C1 segment of cervical spinal cord (tissue), 14 donors: ENCODE data around the gene PHETA1.
"Not testable (repeated sequence)": the region's sequence is repeated elsewhere in the genome, so short reads cannot be mapped to it uniquely, and the experiment has no call there.

Experiments
- DNase-seq, 14 donors: peaks; one replicate each; lab custom pipeline; 2025; lab: John Stamatoyannopoulos, UW

The PHETA1 gene

DNA sequence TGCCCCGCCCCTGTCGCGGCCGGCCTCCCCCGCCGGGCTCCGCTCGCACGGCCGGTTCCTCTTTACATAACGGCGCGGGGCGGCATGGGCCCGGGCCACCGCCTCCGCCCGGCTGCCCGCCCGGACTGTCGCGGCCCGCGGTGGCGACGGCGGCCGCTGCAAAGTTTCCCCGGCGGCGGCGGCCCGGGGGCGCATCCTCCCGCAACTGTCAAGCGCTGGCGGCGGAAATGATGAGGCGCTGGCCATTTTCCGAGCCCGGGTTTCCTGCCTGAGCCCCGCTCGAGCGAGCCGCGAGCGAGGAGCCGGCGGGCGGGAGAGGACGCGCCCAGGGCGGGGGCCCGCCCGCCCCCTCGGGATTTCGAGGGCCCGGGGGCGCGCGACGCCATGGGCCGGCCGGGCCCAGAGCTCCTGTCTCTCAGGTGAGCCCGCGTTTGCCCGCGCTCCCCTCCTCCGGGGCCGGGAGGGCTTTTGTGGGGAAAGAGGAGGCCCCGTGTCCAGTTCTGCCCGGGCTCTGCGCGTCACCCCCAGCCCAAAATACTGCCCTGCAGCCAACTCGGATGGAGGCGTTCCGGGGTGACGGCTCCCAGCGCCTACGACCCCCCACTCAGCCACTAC lies 37.1 kb upstream of the PHETA1 start, which contains the start of gene SH2B3:
TSS of gene SH2B3 (plus strand) at position 65 of the 615 bp plus-strand sequence. CDS start 12,223 bp downstream, outside the sequence.
- peak in 1 of 14 donors; percentile 28 for DNase-seq

- DNase-seq = peak; percentile 47 to 97 (median 86)
Observed at GRCh38 chr12:111405149-111405858, 36.4 kb upstream of the PHETA1 start.

- peak in 1 of 14 donors; percentile 38 for DNase-seq
Observed at GRCh38 chr12:111404362-111405148, 35.7 kb upstream of the PHETA1 start.

DNA sequence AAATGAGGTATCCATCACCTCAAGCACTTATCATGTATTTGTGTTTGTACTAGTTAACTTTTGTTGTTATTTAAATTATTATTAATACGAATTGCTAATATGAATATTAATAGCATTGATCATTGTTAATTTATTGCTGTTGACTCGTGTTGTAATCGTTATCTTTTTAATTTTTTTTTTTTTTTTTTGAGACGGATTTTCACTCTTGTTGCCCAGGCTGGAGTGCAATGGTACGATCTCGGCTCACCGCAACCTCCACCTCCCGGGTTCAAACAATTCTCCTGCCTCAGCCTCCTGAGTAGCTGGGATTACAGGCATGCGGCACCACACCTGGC lies 33.6 kb upstream of the PHETA1 start:
- not testable (repeated sequence) for DNase-seq

- no peak for DNase-seq
Observed at GRCh38 chr12:111401167-111401605, 32.3 kb upstream of the PHETA1 start.

DNA sequence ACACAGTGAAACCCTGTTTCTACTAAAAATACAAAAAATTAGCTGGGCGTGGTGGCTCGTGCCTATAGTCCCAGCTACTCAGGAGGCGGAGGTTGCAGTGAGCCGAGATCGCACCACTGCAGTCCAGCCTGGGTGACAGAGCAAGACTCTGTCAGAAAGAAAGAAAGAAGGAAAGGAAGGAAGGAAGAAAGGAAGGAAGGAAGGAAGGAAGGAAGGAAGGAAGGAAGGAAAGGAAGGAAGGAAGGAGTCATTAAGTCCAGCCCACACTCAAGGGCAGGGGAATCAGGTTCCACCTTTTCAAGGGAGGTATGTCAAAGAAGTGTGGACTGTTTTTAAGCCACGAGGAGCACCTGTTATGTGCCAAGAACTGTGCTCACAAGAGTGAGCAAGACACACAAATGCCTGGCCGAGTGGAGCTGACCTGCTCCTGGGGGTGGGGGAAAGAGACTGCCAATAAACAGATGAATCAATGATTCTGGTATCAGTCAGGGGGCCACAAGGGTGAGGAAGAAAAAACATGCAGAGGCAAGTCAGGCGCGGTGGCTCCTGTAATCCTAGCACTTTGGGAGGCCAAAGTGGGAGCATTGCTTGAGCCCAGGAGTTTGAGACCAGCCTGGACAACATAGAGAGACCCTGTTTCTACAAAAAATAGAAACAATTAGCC lies 31.0 kb upstream of the PHETA1 start:
- DNase-seq = not testable (repeated sequence)

DNA sequence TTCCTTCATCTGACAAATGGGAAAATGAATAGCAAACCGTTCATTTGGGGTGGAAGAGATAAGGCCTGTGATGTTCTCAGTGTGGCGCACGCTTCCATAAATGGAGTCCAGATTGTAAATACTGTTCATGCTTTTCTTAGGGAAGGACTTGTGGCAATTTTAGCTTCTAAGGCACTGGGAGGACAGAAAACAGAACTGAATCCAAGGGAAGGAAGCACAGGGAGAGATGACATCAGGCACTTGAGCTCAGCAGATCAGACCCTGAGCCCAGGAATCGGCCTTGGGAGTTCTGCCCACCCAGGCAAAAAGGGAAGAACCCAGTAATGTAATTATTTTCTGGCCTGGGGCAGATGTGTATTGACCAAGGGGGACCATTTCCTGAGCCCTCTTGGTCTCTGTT lies 29.6 kb upstream of the PHETA1 start:
- DNase-seq = peak in 1 of 14 donors; percentile 25

- DNase-seq = peak in 13 of 14 donors; percentile 33 to 89 (median 73)
Observed at GRCh38 chr12:111396726-111397445, 28.0 kb upstream of the PHETA1 start.

GRCh38 chr12:111396271-111396670 lies 27.4 kb upstream of the PHETA1 start:
- DNase-seq = not testable (repeated sequence)

GRCh38 chr12:111395336-111396187 lies 26.7 kb upstream of the PHETA1 start:
- DNase-seq = no peak

GRCh38 chr12:111394480-111394879 lies 25.6 kb upstream of the PHETA1 start:
- DNase-seq = no peak

GRCh38 chr12:111393700-111394300 lies 24.9 kb upstream of the PHETA1 start:
- DNase-seq = peak in 4 of 14 donors; percentile 10 to 31 (median 20)

- DNase-seq = no peak
Observed at GRCh38 chr12:111390910-111391309, 22.0 kb upstream of the PHETA1 start.

- DNase-seq = no peak
Observed at GRCh38 chr12:111389635-111390034, 20.7 kb upstream of the PHETA1 start.

- no peak for DNase-seq
Observed at GRCh38 chr12:111387747-111388323, 18.9 kb upstream of the PHETA1 start.

- no peak for DNase-seq
Observed at GRCh38 chr12:111386885-111387284, 18.0 kb upstream of the PHETA1 start.

DNA sequence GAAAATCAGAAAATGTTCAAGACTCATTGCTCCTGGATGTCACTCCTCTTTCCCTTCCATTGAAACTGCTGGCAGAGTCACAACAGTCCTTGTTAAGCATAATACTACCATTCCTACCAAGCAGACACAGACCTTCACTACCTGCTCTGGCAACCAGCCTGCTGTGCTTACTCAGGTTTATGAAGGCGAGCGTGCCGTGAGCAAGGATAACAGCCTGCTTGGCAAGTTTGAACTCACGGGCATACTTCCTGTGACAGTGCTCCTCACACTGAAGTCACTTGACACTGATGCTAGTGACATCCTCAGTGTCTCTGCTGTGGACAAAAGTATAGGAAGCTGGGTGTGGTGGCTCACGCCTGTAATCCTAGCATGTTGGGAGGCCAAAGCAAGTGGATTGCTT lies 15.7 kb upstream of the PHETA1 start:
- no peak for DNase-seq

DNA sequence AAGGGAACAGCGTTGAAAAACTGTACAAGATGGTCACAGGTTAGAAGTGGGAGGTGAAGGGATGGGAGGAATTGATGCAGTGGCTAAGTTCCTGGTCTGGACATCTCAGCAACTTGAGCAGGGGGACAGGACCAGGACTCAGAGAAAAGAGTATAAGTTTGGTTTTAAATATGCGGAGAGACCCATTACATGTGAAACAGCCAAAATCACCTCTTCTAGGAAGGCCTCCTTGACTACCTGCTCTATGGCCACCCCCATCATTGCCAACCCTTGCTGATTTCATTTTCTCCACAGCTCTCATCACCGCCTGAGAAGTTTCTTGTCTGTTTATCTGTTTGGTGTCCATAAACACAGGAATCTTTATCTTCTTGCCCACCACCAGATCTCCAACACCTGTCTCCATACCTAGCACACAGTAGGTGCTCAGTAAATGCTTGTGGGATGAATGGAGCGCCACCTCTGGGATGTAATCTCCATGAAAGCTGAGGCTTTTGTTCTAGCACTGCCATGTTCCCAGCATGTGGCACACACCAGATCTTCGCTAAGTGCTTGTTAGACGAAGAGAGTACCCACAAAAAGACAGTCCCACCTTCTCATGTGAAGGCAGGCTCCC lies 11.2 kb upstream of the PHETA1 start:
- no peak for DNase-seq

- DNase-seq = no peak
Observed at GRCh38 chr12:111377440-111377839, 8.5 kb upstream of the PHETA1 start.
